ENCODE measurements around the gene DENND4A.
A peak's percentile ranks its signal among the peaks of the same experiment; 100 is the strongest.
"Not testable (repeated sequence)": the region's sequence is repeated elsewhere in the genome, so short reads cannot be mapped to it uniquely, and the experiment has no call there.

The DENND4A gene

GRCh38 chr15:65787260-65787659 lies 4.8 kb downstream of the DENND4A start:
- TF ChIP-seq, protein P1, sequence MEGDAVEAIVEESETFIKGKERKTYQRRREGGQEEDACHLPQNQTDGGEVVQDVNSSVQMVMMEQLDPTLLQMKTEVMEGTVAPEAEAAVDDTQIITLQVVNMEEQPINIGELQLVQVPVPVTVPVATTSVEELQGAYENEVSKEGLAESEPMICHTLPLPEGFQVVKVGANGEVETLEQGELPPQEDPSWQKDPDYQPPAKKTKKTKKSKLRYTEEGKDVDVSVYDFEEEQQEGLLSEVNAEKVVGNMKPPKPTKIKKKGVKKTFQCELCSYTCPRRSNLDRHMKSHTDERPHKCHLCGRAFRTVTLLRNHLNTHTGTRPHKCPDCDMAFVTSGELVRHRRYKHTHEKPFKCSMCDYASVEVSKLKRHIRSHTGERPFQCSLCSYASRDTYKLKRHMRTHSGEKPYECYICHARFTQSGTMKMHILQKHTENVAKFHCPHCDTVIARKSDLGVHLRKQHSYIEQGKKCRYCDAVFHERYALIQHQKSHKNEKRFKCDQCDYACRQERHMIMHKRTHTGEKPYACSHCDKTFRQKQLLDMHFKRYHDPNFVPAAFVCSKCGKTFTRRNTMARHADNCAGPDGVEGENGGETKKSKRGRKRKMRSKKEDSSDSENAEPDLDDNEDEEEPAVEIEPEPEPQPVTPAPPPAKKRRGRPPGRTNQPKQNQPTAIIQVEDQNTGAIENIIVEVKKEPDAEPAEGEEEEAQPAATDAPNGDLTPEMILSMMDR (IDR thresholded peaks at IDR 0.05): no peak
- no peak overlapping the region for H3K27ac ChIP-seq
- no peak overlapping the region for H3K4me3 ChIP-seq
- no peak for DNase-seq (ENCODE audit: low spot score)

GRCh38 chr15:65785151-65785550 lies 6.9 kb downstream of the DENND4A start:
- H3K4me3 ChIP-seq: no peak overlapping the region
- TF ChIP-seq, protein P1 (IDR thresholded peaks at IDR 0.05): no peak
- DNase-seq (ENCODE audit: low spot score): no peak
- no peak overlapping the region for H3K27ac ChIP-seq

GRCh38 chr15:65783872-65784271 lies 8.2 kb downstream of the DENND4A start:
- no peak for DNase-seq (ENCODE audit: low spot score)
- TF ChIP-seq, protein P1 (IDR thresholded peaks at IDR 0.05): no peak
- no peak overlapping the region for H3K4me3 ChIP-seq
- no peak overlapping the region for H3K27ac ChIP-seq

- H3K4me3 ChIP-seq: no peak overlapping the region
- TF ChIP-seq, protein P1 (IDR thresholded peaks at IDR 0.05): no peak
- H3K27ac ChIP-seq: no peak overlapping the region
- no peak for DNase-seq (ENCODE audit: low spot score)
These were observed 10.0 kb downstream of the DENND4A start for GRCh38 chr15:65782096-65782495.

DNA sequence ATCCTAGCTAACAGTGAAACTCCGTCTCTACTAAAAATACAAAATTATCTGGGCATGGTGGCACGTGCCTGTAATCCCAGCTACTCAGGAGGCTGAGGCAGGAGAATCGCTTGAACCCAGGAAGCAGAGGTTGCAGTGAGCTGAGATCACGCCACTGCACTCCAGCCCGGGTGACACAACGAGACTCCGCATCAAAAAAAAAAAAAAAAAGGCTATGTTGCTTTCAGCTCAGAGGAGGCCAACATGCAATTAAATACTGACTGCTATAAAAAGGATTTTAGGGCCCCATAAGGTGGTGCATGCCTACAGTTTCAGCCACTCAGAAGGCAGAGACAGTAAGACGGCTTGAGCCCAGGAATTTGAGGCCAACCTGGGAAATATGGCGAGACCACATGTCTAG lies 13.4 kb downstream of the DENND4A start:
- not testable (repeated sequence) for DNase-seq (ENCODE audit: low spot score); H3K27ac ChIP-seq; H3K4me3 ChIP-seq

- no peak for DNase-seq (ENCODE audit: low spot score)
- H3K27ac ChIP-seq: no peak overlapping the region
- TF ChIP-seq, protein P1 (IDR thresholded peaks at IDR 0.05): no peak
- H3K4me3 ChIP-seq: no peak overlapping the region
These were observed 13.8 kb downstream of the DENND4A start for GRCh38 chr15:65778269-65778668.

DNA sequence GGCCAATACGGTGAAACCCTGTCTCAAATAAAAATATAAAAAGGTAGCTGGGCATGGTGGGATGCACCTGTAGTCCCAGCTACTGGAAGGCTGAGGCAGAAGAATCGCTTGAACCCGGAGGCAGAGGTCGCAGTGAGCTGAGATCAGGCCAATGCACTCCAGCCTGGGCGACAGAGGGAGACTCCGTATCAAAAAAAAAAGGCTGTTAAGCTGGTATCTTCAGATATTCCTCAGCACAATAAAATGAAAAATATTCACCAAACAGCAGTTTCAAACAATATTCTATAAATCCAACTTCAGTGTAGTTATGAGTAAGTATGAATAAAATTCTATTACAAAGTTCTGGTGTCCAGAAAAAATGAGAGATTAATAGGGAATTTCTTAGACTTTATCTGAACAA lies 14.2 kb downstream of the DENND4A start:
- no peak for DNase-seq (ENCODE audit: low spot score)
- Histone ChIP-seq H3K27ac (no peak overlapping the region), H3K4me3 (no peak overlapping the region)
- TF ChIP-seq, protein P1 (IDR thresholded peaks at IDR 0.05): no peak

GRCh38 chr15:65777053-65777452 lies 15.0 kb downstream of the DENND4A start:
- no peak for DNase-seq (ENCODE audit: low spot score)
- H3K4me3 ChIP-seq: no peak overlapping the region
- TF ChIP-seq, protein P1 (IDR thresholded peaks at IDR 0.05): no peak
- H3K27ac ChIP-seq: peak overlapping the region in 1 of 2 donors; percentile 39

Data from coronary artery (tissue), 2 donors.